AG10803 (cell line): ENCODE data around the gene CDH24.

Source experiments
- DNase-seq: peaks from one replicate; pipeline ENCODE4 v3.0.0; 2010; ENCODE audit warnings: low read depth
- H3K4me3 ChIP-seq: 2 replicates; pipeline ENCODE4 v1.5.1; 2011; ENCODE audit warnings: mild to moderate bottlenecking, low read length, control low read depth
- TF ChIP-seq, protein P1 (sequence below): conservative IDR thresholded peaks from 2 replicates; pipeline ENCODE4 v1.5.1; 2011; ENCODE audit warnings: mild to moderate bottlenecking, low read length, control low read depth, inconsistent platforms

CDH24 gene

DNA sequence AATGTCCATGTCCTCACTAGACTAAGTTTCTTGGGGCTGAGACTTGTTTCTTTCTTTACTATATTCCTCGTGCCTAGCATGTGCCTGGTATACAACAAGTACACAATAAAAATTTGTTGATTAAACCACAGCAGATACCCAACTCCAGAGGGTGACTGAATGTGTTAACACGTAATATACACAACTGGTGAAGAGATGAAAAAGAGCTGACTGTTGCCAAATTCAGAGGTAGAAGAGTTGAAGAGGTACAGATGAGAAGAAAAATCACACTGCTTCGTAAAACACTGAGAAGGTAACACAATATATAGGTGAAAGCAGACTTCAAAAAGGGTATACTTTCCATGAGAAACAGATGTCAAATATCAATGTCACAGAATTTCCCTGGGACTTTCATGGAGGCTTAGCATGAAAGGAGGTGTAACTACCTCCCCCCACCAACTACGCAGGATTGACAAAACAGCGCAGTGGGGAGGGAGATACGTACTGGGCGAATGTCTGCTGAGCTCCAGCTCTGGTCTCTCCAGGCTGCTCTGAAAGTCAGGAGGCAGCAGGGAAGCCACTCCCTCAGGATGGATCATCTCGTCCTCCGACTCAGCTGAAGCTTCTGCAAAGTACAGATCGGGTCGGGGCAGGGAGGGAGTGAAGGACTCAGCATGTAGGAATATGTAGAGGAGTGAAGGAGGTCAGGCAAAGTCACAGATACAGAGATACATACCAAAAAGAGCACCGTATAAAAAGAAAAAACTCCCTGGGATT is 32.4 kb upstream of the CDH24 start:
- H3K4me3 ChIP-seq = no peak overlapping the region
- DNase-seq = no peak
- TF ChIP-seq, protein P1, sequence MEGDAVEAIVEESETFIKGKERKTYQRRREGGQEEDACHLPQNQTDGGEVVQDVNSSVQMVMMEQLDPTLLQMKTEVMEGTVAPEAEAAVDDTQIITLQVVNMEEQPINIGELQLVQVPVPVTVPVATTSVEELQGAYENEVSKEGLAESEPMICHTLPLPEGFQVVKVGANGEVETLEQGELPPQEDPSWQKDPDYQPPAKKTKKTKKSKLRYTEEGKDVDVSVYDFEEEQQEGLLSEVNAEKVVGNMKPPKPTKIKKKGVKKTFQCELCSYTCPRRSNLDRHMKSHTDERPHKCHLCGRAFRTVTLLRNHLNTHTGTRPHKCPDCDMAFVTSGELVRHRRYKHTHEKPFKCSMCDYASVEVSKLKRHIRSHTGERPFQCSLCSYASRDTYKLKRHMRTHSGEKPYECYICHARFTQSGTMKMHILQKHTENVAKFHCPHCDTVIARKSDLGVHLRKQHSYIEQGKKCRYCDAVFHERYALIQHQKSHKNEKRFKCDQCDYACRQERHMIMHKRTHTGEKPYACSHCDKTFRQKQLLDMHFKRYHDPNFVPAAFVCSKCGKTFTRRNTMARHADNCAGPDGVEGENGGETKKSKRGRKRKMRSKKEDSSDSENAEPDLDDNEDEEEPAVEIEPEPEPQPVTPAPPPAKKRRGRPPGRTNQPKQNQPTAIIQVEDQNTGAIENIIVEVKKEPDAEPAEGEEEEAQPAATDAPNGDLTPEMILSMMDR = no peak

DNA sequence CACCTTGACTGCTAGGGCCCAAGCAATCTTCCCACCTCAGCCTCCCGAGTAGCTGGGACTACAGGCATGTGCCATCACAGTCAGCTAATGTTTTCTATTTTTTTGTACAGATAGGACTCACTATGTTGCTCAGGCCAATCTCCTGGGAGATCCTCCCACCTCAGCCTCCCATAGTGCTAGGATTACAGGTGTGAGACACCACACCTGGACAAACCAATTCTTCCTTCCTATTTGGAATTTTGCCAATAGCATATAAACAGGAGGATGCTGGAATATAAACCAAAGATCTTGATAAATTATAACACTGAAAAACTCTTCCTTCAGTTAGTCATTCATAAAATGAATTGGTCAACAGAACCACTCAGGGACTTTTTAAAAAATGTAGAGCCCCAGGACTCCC is 29.2 kb upstream of the CDH24 start:
- TF ChIP-seq, protein P1 = no peak
- H3K4me3 ChIP-seq = no peak overlapping the region
- DNase-seq = no peak

DNA sequence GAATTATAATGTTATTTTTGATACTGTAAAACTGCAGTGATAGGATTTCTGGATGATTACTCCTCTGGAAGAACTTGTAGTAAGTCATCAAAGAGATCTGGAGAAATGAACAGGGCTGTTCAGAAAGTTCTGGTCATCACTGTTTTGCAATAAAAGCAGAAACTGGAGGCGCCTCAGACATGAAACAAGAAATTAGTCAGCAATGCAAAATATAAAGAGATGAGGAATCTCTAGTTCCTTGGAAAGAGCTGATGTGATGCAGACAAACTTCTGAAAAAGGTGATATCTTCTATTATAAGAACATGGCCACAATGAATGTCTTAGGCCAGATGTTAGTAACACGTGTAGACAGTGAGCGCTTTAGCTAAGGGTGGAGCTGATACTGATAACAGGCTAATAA is 28.1 kb upstream of the CDH24 start:
- TF ChIP-seq, protein P1 = no peak
- H3K4me3 ChIP-seq = no peak overlapping the region
- peak; percentile 39 for DNase-seq

DNA sequence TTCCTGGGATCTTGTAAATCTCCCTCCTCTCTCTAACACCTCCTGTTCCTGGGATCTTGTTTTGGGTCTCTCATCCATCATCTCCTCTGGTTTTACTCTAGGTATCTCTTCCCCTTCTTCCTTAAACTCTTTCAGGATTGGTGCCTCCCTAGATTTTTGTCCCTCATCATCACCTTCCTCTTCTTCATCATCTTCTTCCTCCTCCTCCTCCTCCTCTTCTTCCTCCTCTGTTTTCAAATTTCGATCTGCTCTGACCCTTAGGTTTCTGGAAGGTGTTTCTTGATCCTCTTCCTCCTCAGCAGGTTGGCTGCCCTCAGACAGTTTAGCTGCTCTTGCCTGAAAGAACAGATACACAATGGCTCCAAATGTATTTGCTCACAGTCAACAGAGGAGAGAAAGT is 23.2 kb upstream of the CDH24 start:
- no peak overlapping the region for H3K4me3 ChIP-seq
- no peak for DNase-seq
- TF ChIP-seq, protein P1 = no peak

DNA sequence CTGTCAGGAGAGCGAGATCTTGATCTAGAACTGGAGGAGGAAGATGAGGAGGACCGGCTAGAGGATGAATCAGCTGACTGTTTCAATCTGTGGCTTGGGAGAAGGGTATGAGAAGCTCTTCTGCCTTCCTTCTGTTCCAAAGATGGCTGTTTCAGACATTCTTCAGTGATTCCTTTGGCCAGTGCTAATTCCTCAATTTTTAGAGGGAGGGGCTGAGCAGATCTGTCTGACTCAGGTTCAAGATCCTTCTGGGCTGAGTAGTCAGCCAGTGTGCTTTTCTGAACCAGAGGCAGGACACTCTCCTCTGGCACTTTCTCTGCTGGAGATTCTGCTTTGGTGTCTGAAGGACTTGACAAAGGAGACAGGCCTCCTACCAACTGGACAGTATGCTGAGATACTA is 22.4 kb upstream of the CDH24 start:
- TF ChIP-seq, protein P1 = no peak
- H3K4me3 ChIP-seq = no peak overlapping the region

DNA sequence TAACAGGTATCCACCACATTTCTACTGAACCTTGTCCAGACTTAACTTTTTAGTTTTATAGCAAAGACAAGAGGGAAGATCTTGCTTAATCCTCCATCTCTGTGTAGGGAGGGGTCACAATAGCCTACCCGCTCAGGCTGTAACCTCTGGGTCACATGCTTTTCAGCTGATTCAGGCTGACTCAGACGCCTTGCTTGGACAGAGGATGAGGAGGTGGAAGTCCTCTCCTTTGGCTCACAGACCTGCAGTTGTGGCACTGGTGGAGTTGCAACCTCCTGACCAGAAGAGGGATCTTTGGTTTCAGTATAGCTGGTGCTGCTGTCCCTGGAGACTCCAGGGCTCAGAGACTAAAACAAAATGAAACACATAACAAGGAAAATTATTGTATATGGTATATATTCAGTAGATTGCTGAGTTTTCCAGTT is 21.4 kb upstream of the CDH24 start:
- DNase-seq = peak; percentile 97
- TF ChIP-seq, protein P1 = peak; percentile 33
- no peak overlapping the region for H3K4me3 ChIP-seq

More for the DNA sequence above, 22.4 kb upstream of the CDH24 start:
- DNase-seq = peak; percentile 65

DNA sequence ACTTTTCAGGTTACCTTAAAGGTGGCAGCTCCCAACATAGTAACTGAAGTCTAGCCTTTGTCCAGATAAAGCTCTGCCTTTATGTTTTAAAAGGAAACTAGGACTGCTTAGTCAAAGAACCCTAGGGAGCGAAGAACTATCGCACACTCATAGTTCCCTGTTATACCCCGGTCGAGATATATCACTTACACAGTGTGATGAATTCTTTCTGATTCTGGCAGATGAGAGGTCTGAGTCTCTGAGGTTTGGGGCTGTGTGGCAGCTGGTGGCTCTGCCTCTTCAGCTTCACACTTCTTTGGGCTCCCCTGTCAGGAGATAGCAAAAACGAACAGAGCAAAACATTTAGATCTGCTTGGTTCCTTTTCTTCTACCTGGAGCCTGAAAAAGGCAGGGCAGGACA is 20.6 kb upstream of the CDH24 start:
- DNase-seq = no peak
- TF ChIP-seq, protein P1 = no peak
- H3K4me3 ChIP-seq = no peak overlapping the region
